ENCODE measurements around the gene SH3BP4. TPM values are rescaled to one million over a fixed set of nuclear protein-coding genes. Genes with fewer than 3 reads are reported as not detected.

The SH3BP4 gene
- total RNA-seq, 1 donor from 2014 or later, result 37.1 TPM

- TF ChIP-seq CTCF (conservative IDR thresholded peaks at IDR 0.05), result no peak
- no peaks in the 10 kb centered on the region for H3K9me3 Mint-ChIP-seq
- DNase-seq (ENCODE audit: low read depth, low spot score), result no peak
- no peak overlapping the region for H3K27ac Mint-ChIP-seq (ENCODE audit: unreplicated experiment)
- H3K27me3 Mint-ChIP-seq (ENCODE audit: low read depth), result no peaks in the 10 kb centered on the region
- H3K4me1 Mint-ChIP-seq, result no peaks in the 10 kb centered on the region
- no peaks in the 10 kb centered on the region for H3K36me3 Mint-ChIP-seq (ENCODE audit: low read depth)
- H3K4me3 Mint-ChIP-seq, result no peak overlapping the region
Observed at GRCh38 chr2:235095569-235095968, 143.8 kb downstream of the SH3BP4 start.

DNA sequence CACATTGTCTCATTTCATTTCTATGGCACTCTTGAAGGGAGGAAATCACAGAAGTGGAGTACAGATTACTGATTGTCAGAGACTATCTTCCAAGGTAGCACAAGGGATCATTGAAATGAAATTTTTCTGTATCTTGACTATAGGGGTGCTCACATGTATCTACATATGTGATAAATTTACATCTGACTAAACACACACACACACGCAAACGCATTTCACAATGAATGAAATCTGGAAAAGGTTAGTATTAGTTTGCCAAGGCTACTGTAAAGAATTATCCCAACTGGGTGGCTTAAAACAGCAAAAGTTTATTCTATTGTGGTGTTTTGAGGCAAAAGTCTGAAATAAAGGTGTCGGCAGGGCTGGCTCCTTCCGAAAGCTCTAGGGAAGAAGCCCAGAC is 144.6 kb downstream of the SH3BP4 start:
- H3K4me3 Mint-ChIP-seq, result no peak overlapping the region
- H3K27ac Mint-ChIP-seq (ENCODE audit: unreplicated experiment), result no peak overlapping the region
- no peak for DNase-seq (ENCODE audit: low read depth, low spot score)
- H3K36me3 Mint-ChIP-seq (ENCODE audit: low read depth), result no peaks in the 10 kb centered on the region
- no peaks in the 10 kb centered on the region for H3K9me3 Mint-ChIP-seq
- no peaks in the 10 kb centered on the region for H3K4me1 Mint-ChIP-seq
- TF ChIP-seq CTCF (conservative IDR thresholded peaks at IDR 0.05), result no peak
- no peaks in the 10 kb centered on the region for H3K27me3 Mint-ChIP-seq (ENCODE audit: low read depth)

GRCh38 chr2:235097196-235097595 is 145.4 kb downstream of the SH3BP4 start:
- H3K4me1 Mint-ChIP-seq, result no peaks in the 10 kb centered on the region
- H3K27me3 Mint-ChIP-seq (ENCODE audit: low read depth), result no peaks in the 10 kb centered on the region
- no peak for TF ChIP-seq CTCF (conservative IDR thresholded peaks at IDR 0.05)
- DNase-seq (ENCODE audit: low read depth, low spot score), result no peak
- no peak overlapping the region for H3K27ac Mint-ChIP-seq (ENCODE audit: unreplicated experiment)
- H3K36me3 Mint-ChIP-seq (ENCODE audit: low read depth), result no peaks in the 10 kb centered on the region
- no peak overlapping the region for H3K4me3 Mint-ChIP-seq
- H3K9me3 Mint-ChIP-seq, result no peaks in the 10 kb centered on the region

GRCh38 chr2:235098269-235098668 is 146.5 kb downstream of the SH3BP4 start:
- Mint-ChIP-seq H3K27me3 (ENCODE audit: low read depth) (no peaks in the 10 kb centered on the region), H3K27ac (ENCODE audit: unreplicated experiment) (no peak overlapping the region), H3K4me3 (no peak overlapping the region)

DNA sequence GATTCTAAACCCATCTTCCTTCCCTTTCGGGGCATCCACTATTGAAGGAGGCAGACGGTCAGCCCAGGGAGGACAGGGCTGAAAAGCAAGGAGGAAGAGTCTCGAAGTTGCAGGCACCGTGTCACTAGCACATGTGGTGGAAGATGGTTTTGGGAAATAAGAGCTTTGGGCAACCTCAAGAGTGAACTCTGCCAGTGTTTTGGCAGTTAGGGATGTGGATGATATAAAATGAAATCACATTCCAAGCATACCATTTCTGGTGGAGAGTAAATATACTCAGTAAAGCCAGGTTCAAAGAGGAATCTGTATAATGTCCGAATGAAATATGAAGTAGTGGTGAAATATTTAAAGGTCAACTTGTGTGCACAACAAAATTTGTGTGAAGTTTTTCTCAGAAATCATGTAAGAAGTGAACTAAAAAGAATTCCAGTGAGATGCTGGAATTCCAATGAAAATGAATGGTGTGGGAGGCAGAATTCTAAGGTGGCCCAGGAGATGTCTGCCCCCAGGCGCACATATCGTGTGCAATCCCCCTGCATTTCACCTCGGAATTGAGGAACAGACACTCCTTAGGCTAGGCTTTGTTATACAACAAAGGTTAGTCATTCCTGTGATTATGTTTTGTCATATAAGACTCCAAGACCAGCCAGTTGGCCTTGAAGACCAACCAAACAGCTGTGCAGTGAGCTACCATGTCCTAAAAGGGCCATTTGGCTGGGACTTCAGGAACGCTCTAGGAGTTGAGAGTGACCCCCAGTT is 147.1 kb downstream of the SH3BP4 start:
- no peak for TF ChIP-seq CTCF (conservative IDR thresholded peaks at IDR 0.05)
- H3K4me3 Mint-ChIP-seq, result no peak overlapping the region
- H3K9me3 Mint-ChIP-seq, result no peaks in the 10 kb centered on the region
- no peaks in the 10 kb centered on the region for H3K27me3 Mint-ChIP-seq (ENCODE audit: low read depth)
- DNase-seq (ENCODE audit: low read depth, low spot score), result no peak
- H3K4me1 Mint-ChIP-seq, result peaks cover 11% of the 10 kb centered on the region
- no peaks in the 10 kb centered on the region for H3K36me3 Mint-ChIP-seq (ENCODE audit: low read depth)
- peak overlapping the region; percentile 16 for H3K27ac Mint-ChIP-seq (ENCODE audit: unreplicated experiment)

More at GRCh38 chr2:235098269-235098668, 146.5 kb downstream of the SH3BP4 start:
- Mint-ChIP-seq H3K9me3 (no peaks in the 10 kb centered on the region), H3K36me3 (ENCODE audit: low read depth) (no peaks in the 10 kb centered on the region), H3K4me1 (peaks cover 10% of the 10 kb centered on the region)
- no peak for TF ChIP-seq CTCF (conservative IDR thresholded peaks at IDR 0.05)
- DNase-seq (ENCODE audit: low read depth, low spot score), result no peak

Data from neural crest cell (in vitro differentiated cells).